NCI-H1436 (cell line): ENCODE results near the gene KLHDC8A.

ENCODE experiments used
- DNase-seq: peaks from one replicate; lab custom pipeline; 2025; lab: John Stamatoyannopoulos, UW

Gene KLHDC8A

DNA sequence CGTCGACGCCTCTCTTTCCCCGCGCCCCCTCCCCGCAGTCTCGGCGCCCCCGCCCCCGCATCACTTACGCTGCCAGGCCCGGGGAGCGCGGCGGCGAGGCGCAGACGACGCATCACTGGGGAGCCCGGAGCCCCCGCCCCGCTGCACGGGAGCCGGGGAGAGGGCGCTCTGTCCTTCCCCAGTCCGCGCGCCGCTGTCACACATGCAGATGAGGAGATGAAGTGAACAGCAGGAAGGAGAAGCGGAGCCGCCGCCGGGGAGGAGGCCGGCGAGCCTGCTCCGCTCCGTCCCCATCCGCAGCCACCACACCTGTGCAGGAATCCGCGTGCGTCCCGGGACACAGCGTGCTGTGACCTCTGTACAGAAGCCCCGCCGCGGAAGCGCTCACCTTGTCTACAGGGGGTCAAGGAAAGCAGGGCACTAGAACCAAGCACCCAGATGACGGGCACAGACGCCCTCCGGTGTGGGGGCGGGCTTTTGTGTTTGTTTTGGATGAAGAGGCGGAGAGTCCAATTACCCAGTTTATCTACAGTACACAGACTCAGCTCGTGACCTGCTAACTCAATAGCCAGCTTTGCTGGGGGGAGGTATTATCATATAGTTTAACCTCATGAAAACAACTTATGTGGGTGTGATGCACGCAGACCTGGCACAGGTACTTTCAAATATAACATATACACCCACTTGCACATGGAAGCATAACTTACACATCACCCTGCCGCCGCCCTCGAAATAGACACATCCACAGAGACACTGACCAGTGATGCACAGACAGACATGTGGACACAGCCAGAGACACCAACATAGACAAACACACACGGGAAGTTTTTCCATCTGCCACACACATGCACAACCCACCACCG is 12.4 kb downstream of the KLHDC8A start:
- peak; percentile 51 for DNase-seq

DNA sequence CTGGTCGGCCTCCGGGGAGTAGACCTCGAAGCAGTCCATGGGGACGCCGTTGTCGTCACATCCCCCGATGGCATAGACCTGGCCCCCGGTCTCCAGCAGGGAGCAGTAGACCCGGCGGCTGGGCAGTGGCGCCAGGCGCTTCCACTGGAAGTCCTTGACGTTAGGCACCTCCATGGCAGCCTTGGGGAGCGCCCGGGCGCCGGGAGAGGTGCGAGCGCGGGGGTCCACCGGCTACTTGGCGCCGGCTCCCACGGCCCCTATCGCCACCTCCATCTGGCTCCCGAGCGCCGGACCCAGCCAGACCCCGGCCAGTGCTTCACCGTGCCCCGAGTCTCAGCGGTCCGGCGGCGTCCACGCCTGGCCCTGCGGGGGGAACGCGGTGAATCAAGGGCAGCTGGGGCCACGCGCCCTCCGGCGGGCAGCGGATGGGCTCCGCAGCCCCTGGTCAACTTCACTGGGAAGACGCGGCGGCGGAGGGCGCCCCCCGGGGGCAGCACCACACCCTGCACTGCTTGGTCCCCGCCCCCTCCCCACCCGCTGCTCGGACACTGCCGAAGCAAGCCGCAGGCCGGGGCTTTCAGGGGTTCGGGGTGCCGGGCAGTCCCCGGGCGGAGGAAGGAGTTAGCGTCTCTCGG is 13.2 kb downstream of the KLHDC8A start:
- no peak for DNase-seq

DNA sequence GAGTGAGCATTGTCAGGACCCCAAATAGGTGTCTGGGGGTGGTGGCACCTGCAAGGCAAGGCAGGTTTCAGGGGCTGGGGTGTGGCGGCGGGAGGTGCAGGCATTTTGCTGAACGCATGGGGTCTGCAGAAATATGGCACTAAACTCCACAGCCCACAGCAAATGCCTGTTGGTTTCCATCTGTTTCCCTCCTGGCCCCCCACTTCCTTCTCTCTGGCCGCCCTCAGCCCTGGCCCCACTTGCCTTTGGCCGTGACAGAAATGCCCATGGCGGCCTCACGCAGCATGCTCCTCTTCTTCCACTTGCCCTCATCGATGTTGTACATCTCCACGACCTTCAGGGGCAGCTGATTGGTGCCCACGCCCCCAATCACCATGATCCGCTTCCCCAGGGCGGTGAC is 13.7 kb downstream of the KLHDC8A start:
- no peak for DNase-seq

DNA sequence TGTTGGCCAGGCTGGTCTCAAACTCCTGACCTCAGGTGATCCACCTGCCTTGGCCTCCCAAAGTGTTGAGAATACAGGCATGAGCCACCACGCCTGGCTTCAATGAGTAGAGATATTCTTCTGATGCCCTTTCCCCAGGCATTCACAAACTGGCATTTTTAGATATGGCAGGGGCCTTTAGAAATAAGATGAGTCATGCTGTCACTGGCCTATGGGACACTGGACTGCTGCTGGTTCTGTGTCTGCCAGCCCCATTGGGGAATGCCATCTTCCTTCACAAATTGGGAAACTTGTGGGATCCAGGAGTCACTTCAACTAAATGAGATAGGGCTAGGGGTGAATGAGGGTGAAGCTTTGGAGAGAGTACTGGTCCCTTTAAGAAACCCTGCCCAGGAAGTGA is 16.0 kb downstream of the KLHDC8A start:
- DNase-seq = no peak

DNA sequence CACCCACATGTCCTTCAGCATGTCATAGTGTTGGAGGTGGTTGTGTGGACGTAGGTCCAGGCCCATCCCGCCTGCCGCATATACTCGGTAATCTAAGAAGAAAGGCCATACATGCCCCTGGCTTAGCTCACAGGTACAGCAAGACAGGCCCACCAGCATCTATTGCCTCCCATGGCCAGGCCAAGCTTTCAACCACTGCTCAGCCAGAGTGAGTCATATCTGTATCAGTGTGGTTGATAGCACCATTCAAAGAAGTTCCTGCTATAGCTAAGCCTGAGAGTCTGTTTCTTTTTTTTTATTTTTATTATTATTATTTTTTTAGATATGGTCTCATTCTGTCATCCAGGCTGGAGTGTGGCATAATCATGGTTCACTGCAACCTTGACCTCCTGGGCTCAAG is 17.0 kb downstream of the KLHDC8A start:
- DNase-seq = no peak

DNA sequence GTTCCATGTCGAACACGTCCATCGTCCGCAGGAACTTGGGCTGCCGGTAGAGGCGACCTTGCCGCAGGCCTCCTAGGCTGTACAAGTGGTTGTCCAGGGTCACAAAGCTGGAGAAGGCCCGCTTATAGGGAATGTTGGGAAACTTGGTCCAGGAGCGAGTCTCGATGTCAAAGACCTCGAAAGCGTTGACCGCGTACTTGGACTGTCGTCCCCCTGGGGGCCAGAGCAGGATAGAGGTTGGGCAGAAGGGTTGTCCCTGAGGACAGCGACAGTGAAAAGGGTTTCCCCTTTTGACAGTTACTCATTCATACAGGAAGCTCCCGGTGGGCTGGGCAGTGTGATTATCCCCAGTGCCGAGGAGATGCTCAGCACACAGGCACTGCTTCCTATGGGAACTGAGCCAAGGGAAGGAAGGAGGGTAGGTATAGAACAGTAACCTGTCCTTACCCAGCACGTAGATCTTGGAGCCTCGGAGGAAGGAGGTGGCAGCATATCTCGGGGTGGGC is 17.5 kb downstream of the KLHDC8A start:
- no peak for DNase-seq

DNA sequence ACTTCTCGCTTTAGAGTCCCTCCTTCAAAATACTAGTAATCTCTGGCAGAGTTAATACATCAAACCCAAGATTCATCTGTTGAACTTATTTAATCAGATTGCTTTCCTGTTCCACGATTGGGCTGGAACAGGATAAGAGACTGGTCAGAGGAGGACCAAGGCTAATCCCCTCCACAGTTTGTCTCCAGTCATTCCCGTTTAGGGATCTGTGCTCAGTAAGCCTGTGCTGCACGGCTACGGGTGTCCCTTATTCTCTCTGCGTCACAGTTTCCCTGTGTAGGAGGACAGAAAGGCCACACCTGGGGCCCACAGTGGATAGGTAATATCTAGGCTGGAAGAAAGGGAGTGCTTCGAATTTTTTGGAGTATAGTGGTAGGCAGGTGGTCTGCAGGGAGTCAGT is 18.7 kb downstream of the KLHDC8A start:
- no peak for DNase-seq

DNA sequence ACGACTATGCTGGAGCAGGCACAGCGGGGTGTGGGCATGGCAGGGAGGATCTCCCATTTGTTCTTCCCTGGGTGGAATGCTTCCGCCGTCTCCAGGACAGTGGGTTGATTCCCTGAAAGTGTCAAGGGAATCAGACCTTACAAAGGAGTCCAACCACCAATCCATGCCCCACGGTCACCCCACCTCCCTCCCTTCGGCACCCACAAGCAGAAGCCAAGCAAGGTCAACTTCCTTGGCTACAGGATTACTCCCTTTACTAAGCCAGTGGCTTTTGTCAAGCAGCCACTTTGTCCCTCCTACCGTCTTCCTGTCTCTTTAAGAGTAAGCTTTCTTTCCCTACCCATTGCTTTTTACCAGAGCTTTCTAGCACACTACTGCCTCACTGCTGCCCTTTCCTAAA is 19.2 kb downstream of the KLHDC8A start:
- DNase-seq = no peak

DNA sequence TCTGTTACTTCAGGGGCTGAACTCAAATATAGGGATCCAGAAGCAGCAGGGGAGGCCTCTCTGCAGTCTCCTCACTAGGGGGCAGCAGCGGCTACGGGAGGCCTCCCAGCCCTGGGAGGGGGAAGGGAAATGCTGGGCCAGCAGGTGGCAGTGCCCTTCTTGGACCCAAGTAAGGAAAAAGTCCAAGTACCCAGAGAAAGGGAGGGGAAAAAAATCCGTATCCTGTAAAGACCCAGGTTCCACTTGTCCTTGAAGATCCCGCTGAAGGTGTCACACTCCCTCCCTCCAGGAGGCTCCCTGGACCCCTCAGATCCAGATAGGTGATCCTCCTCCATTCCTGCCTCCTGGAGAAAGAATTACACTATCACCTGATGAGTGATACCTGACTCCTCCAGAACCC is 21.0 kb downstream of the KLHDC8A start:
- DNase-seq = peak; percentile 93

DNA sequence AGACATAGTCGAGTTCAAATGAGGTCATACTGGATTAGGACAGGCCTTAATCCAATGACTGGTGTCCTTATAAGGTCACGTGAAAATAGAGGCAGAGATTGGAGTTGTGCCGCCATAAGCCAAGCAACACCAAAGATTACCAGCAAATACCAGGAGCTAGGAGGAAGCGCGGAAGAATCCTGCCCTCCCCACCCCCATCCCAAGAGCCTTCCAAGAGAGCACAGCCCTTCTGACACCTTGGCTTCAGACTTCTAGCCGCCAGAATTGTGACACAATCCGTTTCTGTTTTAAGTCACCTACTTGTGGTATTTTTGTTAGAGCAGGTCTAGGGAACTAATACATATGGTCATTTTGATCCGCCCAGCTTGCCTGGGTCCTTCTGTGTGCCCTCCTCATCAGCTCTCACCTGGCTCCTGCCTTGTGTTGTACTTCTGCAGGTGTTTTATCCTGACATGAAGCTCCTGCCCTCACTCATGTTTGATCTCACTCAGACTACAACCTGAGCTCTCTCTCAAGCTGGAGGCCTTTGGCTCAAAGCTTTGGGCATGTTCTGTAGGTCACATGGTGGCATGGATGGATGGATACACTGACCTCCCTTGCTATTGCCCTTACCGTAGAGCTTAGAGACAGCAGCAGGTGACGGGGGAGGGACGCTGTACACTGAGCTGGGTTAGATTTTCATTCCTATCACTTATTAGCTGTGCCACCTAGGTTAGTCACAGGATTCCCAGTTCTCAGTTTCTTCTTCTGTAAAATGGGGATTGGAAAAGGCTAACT is 24.5 kb downstream of the KLHDC8A start:
- DNase-seq = no peak

DNA sequence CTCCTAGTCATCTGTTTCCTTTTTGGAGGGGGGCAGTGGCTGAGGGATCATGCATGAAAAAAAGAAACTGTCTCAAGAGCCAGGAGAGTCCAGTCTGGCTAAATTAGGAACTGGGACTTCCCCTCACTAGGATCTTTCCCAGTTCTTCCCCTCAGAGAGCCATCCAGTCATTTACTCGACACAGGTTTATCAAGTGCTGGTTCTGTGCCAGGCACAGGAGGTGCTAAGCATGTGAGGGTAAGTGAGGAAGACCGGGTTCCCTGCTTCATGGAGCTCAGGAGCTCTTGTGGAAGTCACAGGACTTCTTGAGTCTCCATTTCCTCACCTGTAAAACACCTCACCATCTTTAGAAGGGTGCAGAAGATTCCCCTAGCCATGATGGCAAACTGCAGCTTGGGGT is 26.6 kb downstream of the KLHDC8A start:
- no peak for DNase-seq

DNA sequence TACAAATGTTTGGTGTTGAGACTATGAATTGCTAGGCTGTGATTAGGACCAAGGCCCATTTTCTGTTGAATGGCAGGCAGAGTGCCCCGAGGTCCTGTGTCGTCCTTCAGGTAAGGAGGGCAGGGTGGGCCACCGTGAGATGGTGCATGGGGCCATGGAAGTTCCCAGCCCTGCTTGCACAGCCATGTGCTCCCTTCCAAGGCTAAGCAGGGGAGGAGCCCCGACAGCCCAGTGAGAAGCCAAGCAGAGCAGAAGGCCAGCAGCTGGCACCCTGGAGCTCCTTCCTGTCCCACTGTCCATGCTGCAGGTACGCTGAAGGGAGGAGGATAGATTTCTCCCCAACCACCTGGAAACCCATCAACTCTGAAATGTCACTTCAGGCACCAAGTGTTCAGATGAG is 27.0 kb downstream of the KLHDC8A start:
- DNase-seq = no peak

DNA sequence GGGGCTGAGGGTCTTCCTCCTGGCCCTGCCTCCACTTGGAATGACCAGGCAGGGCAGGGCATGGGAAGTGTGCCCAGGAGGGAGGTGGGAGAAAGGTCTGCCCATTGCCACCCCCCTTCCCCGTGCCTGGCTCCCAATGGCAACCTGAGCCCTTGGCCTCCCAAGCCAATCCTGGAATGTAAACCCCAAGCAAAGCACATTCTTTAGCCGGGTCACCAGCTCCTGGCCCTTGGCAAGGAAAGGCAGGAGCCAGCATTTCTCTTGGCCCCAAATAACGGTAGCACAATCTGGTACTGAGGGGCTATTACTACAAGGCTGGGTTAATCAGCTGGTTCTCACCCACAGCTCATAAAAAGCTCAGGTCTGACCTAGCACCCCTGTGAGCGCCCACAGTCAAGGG is 28.2 kb downstream of the KLHDC8A start:
- DNase-seq = no peak

DNA sequence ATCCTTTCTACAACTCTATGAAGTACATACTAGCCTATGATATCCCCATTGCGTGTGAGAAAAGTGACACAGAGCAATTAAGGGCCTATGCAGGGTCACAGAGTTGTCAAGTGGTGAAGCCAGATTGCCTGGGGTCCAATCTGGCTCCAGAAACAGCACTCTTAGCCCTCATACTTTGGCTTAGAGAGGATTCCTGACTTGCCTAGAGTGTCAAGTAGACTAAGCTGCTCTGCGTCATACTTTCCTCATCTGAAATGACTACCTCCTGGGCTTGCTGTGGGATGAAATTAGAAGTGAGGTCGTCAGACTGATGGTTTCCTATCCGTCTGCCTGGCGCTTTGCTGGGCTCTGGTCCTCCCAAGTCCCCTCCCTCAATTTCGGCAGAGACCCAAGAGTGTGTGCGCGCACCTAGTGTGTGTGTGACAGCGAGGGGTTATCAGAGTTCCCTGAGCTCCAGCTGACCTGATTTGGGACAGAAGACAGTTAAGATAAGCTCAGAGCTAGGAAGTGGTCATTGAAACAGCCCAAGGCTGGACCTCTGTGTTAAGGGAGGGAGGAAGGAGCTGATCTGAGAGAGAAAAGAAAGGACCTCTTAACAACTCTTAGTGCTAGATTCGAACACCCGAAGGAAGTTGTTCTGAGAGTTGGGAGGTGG is 29.8 kb downstream of the KLHDC8A start:
- no peak for DNase-seq

DNA sequence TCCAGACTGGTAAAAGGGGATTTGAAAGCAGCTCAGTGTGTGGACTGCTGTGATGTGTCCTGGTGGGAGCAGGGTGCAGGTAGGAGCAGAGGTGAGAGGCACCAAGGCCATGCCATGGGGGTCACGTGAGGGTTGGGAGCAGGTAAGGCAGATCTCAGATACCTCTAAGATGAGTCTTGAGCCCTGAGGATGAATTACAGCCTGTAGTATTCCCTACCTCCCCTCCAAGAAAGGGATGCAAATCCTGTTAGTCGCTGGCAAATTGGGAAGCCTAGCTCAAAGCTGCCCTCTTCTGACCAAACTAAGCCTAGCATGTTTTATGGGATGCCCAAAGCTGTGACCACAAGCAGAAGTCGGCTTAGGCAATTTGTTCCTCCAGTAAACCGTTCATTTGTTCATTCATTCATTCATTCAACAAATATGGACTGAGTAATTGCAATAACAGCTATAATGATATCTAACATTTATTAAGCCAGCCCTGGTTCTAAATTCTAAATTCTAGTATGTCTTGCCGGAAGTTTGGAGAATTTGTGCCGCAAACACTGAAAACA is 31.3 kb downstream of the KLHDC8A start:
- peak; percentile 65 for DNase-seq

DNA sequence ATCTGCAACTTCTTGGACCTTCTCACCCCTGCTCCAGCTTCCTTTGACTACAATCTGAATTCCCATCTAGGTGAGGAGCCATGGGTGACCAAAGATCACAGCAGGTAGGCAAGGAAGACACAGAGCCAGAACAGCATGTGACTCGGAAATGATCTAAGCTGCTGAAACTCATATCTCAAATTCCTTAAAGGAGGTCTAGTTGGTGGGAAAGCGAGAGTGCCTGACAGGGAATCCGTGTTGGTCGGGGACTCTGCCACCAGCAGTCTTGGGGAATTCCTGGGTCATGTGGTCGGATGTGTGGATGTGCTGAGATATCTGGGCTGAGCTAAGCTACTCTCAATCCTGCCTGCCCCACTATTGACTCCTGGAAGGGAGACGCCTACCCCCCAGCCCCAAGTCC is 31.9 kb downstream of the KLHDC8A start:
- no peak for DNase-seq

DNA sequence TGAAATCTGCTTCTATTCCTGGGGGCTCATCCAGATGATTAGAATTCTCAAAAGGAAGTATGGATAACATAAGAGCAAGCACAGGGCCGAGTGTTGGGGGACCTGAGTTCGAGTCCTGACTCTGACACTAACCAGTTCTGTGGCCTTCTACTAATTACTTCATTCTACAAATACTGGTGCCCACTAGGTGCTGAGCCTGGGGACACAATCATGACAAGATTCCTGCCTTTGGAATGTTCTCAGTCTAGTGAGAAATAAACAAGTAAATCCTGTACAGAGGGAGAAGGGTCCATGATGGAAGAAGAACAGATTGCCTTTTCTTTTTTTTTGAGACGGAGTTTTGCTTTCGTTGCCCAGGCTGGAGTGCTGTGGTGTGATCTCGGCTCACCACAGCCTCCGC is 32.9 kb downstream of the KLHDC8A start:
- DNase-seq = no peak

DNA sequence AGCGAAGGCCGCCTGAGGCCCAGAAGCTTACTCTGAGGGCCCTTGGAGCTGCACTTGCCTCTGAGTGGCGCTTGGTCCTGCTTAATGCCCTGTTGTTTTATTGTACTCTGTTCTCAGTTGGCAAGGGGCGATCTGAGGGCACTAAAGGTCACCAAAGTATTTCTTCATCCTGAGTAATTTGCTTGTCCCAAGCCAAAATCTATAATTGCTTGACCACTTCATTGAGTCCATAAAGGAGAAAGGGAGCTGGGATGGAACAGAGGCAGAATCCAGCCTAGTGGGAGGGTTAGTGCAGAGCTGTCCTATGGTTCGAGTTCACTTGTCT is 34.8 kb downstream of the KLHDC8A start:
- no peak for DNase-seq

DNA sequence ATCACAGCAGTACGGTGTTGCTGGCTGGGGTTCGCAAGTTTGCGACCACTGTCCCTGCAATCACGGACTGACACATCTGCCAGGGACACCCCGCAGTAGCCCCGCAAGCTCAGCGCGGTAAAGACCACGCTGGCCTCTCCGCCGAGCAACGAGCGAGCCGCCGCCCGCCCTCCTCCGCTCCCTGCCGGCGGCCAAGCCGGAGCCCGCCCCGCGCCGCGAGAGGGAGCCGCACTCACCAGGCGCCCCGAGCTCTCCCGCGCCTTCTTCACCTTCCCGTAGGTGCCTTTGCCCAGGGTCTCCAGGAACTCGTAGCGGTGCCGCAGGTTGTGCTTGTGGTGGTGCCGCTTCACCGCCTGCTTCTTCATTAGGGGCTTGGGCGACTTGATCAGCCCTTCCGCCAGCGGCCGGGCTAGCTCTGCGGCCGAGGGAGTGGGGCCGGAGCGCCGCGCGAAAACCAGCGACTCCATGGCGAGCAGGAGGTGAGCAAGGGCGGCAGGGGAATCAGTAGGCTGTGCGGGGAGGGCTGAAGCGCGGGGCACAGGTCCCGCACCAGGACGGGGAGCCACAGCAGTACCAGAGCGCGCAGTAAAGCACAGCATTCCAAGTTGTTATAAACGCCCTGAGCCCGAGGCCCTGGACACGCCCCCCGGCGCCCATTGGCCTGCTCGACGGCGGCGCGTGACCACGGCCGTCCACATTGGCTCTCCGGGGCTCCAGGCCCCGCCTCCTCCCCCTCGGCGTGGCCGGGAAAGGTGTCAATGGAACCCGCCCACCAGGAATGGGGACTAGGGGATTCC is 35.4 kb downstream of the KLHDC8A start, which contains the start of gene NUAK2:
NUAK2 (minus strand) TSS at position 584 of the 797 bp plus-strand sequence; CDS start at position 467, 117 bp downstream.
- peak; percentile 95 for DNase-seq

DNA sequence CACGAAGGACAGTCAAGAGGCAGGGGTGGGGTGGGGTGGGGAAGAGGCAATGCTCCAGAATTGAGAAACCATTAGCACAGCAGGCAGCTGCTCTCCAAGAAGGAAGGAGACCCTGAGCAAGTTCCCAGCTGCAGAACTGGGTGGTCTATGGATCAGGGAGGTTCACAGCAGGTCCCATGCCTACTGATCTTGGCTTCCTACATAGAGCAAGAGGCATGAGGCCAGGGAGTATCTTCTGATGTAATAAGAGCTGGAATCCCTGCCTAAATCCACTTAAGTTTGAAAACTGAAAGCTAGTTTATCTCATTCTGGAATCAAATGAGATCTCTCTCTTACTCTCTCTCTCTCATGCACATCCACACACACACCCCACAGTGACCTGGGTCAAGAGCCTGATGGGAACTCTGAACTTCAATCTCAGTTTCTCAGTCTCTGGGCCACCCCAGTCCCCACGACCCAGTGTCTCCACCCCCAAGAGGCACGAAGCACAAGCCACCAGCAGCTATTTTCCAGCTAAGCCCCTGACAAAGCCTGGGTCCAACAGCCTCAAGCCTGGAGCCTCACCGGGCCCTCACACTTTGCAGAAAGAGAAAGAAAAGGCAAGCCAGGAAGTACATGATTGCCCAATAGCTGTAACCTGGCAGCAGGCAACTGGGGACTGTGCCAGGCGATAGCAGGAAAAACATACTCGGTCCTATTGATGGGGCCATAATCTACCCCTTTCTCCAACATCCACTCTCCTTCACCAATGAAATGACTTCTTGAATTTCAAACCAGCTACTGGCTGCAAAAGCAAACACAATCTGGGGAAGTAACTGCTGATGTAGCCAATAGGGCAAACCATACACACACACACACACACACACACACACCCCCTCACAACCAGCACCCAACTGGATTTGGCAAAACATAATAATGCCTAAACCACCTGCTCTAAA is 37.4 kb downstream of the KLHDC8A start:
- DNase-seq = peak; percentile 91
